Naive thymus-derived CD8-positive, alpha-beta T cell (primary cell): ENCODE results near the gene R3HDM2. TPM values are rescaled to one million over a fixed set of nuclear protein-coding genes. Genes with fewer than 3 reads are reported as not detected.
A peak's percentile ranks its signal among the peaks of the same experiment; 100 is the strongest.
"Not testable (repeated sequence)": the region's sequence is repeated elsewhere in the genome, so short reads cannot be mapped to it uniquely, and the experiment has no call there.

Experiments
- ATAC-seq, 2 donors: fragments of 150-1000 bp; cut with Tn5 transposase in 1 of 2; sonication (Bioruptor Pico), chemical (Tn5 transposase) in 1 of 2; 1 replicate in 1 of 2; 2 replicates in 1 of 2; pipeline ENCODE4 v1.10.0; 2021; ENCODE audit warnings: mild to moderate bottlenecking in 2 of 2, moderate library complexity in 2 of 2
- POLR2A ChIA-PET: fragments of 350-600 bp; sonication (Branson Sonifier 250); formaldehyde crosslinking; loops from one replicate; lab custom pipeline; 2021; ENCODE audit warnings: antibody characterized with exemption; lab: Charles Lee
- DNase-seq, 10 donors: peaks; one replicate each; pipeline versions ENCODE4 v3.0.0 to v3.0.0-alpha.2; 2020 to 2022
- H3K27ac Mint-ChIP-seq, 10 donors: one replicate each; pipeline ENCODE4 v1.8.0; 2020 to 2022; ENCODE audit warnings: mild to moderate bottlenecking in 10 of 10, mixed read lengths in 10 of 10, moderate library complexity in 4 of 10, inconsistent platforms in 1 of 10
- H3K27me3 Mint-ChIP-seq, 5 donors: one replicate each; pipeline ENCODE4 v1.8.0; 2021 to 2022; ENCODE audit warnings: mixed read lengths in 5 of 5
- H3K36me3 Mint-ChIP-seq, 3 donors: one replicate each; pipeline ENCODE4 v1.8.0; 2020 to 2022; ENCODE audit warnings: mixed read lengths in 3 of 3, mild to moderate bottlenecking in 2 of 3, inconsistent platforms in 1 of 3
- H3K4me1 Mint-ChIP-seq, 4 donors: one replicate each; pipeline ENCODE4 v1.8.0; 2021 to 2022; ENCODE audit warnings: mixed read lengths in 4 of 4
- H3K4me3 Mint-ChIP-seq, 10 donors: one replicate each; pipeline ENCODE4 v1.8.0; 2020 to 2022; ENCODE audit warnings: mild to moderate bottlenecking in 10 of 10, mixed read lengths in 10 of 10, moderate library complexity in 6 of 10, inconsistent platforms in 1 of 10
- H3K9me3 Mint-ChIP-seq, 9 donors: one replicate each; pipeline ENCODE4 v1.8.0; 2020 to 2022; ENCODE audit warnings: mixed read lengths in 9 of 9, mild to moderate bottlenecking in 3 of 9, inconsistent platforms in 1 of 9, moderate library complexity in 1 of 9
- polyA plus RNA-seq, 3 donors: library from polyadenylated mRNA; unstranded; fragments of 300-500 nt; fragmentation: Illumina TruSeq; gene quantifications; one replicate each; pipeline ENCODE4 v1.2.3, GENCODE V29; 2021
- total RNA-seq, 8 experiments: library from RNA in 2 of 8; stranded (reverse) in 2 of 8; gene quantifications; one replicate each; pipeline ENCODE4 v1.2.3 and lab custom pipeline; 2021 to 2026

R3HDM2 gene
- total and polyA plus RNA-seq, 5 experiments from 2014 or later: 5.4 to 115 (median 17.3) TPM

- no peaks in the 10 kb centered on the region for H3K9me3 Mint-ChIP-seq
- ATAC-seq: no peak
- peaks cover 0 to 4% (median 0%) of the 10 kb centered on the region in 3 donors for H3K36me3 Mint-ChIP-seq
- no peak for DNase-seq
- peak overlapping the region; percentile 91 to 99 (median 98) for H3K4me3 Mint-ChIP-seq
- peak overlapping the region; percentile 98 to 100 (median 100) for H3K27ac Mint-ChIP-seq
- POLR2A ChIA-PET: interaction anchor here (0.8 to 1.4 kb wide), 3 partner anchors 24 to 46 kb away, joined by 3 to 5 read pairs (median 3); partner anchors contain the start of gene INHBE
- H3K27me3 Mint-ChIP-seq: no peaks in the 10 kb centered on the region
- peaks cover 17 to 46% (median 44%) of the 10 kb centered on the region in 4 donors for H3K4me1 Mint-ChIP-seq
These were observed 878 bp upstream of the R3HDM2 start for GRCh38 chr12:57431654-57432188.

DNA sequence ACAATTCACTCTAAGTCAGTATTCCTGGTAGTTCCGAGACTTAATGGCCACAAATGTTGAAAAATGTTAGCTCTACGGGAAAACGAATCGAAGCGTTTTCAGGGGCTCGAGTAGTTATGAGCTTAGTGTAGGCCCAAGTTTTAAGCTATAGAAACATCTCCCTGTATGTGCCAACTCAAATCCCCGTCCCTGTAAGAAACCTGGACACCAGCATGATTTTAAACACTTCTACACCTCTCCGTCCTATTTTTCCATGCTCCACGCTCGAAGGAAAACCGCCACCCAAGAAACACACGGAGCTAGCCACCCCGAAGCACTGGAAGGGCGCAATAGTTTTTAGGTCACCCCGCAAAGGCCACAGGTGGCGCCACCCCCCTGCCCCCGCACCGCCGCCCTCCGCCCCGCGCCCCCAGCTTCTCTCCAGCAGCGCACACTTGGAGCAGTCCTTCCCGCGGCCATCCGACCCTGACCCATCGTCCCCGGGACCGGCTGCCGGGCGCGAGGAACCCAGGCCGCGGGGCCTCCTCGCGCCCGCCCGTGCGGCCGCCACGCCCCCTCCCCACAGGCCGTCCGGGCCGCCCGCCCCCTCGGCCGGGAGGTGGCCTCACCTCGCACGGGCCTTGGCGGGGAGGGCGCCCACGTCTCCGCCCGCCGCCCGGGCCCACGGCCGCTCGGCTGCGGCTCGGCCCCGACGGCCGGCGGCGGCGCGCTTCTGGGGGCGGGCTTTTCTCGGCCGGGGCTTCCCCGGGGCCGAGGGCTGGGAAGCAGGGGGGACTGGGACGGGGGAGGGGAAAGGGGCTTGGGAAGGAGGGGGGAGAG, 522 bp downstream of the R3HDM2 start:
- H3K4me1 Mint-ChIP-seq: peaks cover 21 to 51% (median 44%) of the 10 kb centered on the region in 4 donors
- POLR2A ChIA-PET: interaction anchor here (0.7 to 1.2 kb wide), 8 partner anchors 11 to 312 kb away, joined by 3 to 10 read pairs (median 4); partner anchors contain the start of genes GLI1, INHBE and SHMT2

GRCh38 chr12:57429473-57430111, 1.3 kb downstream of the R3HDM2 start:
- peaks cover 19 to 47% (median 41%) of the 10 kb centered on the region in 4 donors for H3K4me1 Mint-ChIP-seq
- no peaks in the 10 kb centered on the region for H3K27me3 Mint-ChIP-seq
- H3K4me3 Mint-ChIP-seq: peak overlapping the region; percentile 95 to 100 (median 98)
- peak overlapping the region; percentile 99 to 100 (median 100) for H3K27ac Mint-ChIP-seq
- H3K9me3 Mint-ChIP-seq: no peaks in the 10 kb centered on the region
- POLR2A ChIA-PET: interaction anchor here (0.7 to 1.2 kb wide), 8 partner anchors 10 to 312 kb away, joined by 3 to 10 read pairs (median 4); partner anchors contain the start of genes GLI1, INHBE and SHMT2
- ATAC-seq (no peak), DNase-seq (no peak)
- peaks cover 0 to 11% (median 0%) of the 10 kb centered on the region in 3 donors for H3K36me3 Mint-ChIP-seq

More for the DNA sequence above, 522 bp downstream of the R3HDM2 start:
- ATAC-seq: peak; percentile 59 to 70
- no peaks in the 10 kb centered on the region for H3K27me3 Mint-ChIP-seq
- peak overlapping the region; percentile 95 to 100 (median 98) for H3K4me3 Mint-ChIP-seq
- H3K9me3 Mint-ChIP-seq: no peaks in the 10 kb centered on the region
- peaks cover 0 to 11% (median 0%) of the 10 kb centered on the region in 3 donors for H3K36me3 Mint-ChIP-seq
- H3K27ac Mint-ChIP-seq: peak overlapping the region; percentile 99 to 100 (median 100)
- DNase-seq: peak in 8 of 10 donors; percentile 15 to 75 (median 50)

DNA sequence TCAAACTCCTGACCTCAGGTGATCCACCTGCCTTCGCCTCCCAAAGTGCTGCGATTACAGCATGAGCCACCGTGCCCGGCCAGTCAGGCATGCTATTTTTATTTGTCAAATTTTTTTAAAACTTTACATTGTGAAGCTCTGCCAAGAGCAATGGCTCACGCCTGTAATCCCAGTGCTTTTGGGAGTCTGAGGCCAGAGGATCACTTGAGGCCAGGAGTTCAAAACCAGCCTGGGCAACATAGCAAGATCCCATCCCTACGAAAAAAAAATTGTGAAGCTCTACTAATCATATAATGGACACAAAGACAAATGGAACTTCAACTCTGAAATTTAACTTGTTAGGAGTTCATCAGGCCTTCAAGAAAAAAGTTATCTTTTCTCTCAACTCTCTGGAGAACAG, 1.9 kb downstream of the R3HDM2 start:
- POLR2A ChIA-PET: no interaction called here
- DNase-seq: no peak
- H3K9me3 Mint-ChIP-seq: no peaks in the 10 kb centered on the region

DNA sequence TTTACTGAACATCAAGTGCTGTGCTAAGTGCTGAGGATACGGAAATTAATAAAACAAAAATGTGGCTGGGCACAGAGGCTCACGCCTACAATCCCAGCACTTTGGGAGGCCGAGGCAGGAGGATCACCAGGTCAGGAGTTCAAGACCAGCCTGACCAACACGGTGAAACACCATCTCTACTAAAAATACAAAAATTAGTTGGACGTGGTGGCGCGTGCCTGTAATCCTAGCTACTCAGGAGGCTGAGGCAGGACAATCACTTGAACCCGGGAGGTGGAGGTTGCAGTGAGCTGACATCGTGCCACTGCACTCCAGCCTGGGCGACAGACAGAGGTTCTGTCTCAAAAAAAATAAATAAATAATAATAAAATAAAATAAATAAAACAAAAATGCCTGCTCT, 3.9 kb downstream of the R3HDM2 start:
- peak overlapping the region in 7 of 10 donors; percentile 2 to 60 (median 43) for H3K27ac Mint-ChIP-seq
- H3K4me3 Mint-ChIP-seq, DNase-seq, H3K27me3 Mint-ChIP-seq, H3K9me3 Mint-ChIP-seq, ATAC-seq: not testable (repeated sequence)
- peaks cover 0 to 31% (median 3%) of the 10 kb centered on the region in 3 donors for H3K36me3 Mint-ChIP-seq
- H3K4me1 Mint-ChIP-seq: peaks cover 23 to 60% (median 46%) of the 10 kb centered on the region in 4 donors
- POLR2A ChIA-PET: interaction anchor here (0.8 kb wide), 1 partner anchor 8 kb away, joined by 4 read pairs; no protein-coding TSS in a partner anchor

More for the DNA sequence above, 1.9 kb downstream of the R3HDM2 start:
- Mint-ChIP-seq H3K4me1 (peaks cover 19 to 52% (median 45%) of the 10 kb centered on the region in 4 donors), H3K27ac (peak overlapping the region; percentile 91 to 100 (median 100)), H3K27me3 (no peaks in the 10 kb centered on the region), H3K36me3 (peaks cover 0 to 16% (median 0%) of the 10 kb centered on the region in 3 donors), H3K4me3 (peak overlapping the region; percentile 58 to 99 (median 97))
- ATAC-seq: no peak

DNA sequence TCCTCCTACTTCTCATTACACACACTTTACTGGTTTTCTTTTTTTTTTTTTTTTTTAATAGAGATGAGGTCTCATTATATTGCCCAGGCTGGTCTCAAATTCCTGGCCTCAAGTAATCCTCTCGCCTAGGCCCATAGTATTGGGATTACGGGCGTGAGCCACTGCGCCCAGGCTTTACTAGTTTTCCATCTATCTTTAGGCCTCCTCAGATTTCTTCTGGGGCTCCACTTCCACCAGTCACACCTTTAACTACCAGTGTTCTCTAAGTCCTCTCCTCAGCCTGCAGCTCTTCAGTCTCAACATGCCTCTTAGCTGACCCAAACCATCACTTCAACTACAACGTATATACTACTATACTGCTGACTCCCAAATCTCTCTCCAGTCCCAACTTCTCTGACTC, 10.4 kb downstream of the R3HDM2 start:
- peaks cover 25 to 60% (median 44%) of the 10 kb centered on the region in 4 donors for H3K4me1 Mint-ChIP-seq
- H3K9me3 Mint-ChIP-seq: no peaks in the 10 kb centered on the region
- no peaks in the 10 kb centered on the region for H3K27me3 Mint-ChIP-seq
- DNase-seq (no peak), ATAC-seq (no peak)
- peak overlapping the region in 6 of 10 donors; percentile 1 to 71 (median 20) for H3K27ac Mint-ChIP-seq
- H3K4me3 Mint-ChIP-seq: no peak overlapping the region
- H3K36me3 Mint-ChIP-seq: peaks cover 0 to 51% (median 7%) of the 10 kb centered on the region in 3 donors
- POLR2A ChIA-PET: interaction anchor here (0.7 kb wide), 1 partner anchor 361 kb away, joined by 5 read pairs; no protein-coding TSS in a partner anchor

DNA sequence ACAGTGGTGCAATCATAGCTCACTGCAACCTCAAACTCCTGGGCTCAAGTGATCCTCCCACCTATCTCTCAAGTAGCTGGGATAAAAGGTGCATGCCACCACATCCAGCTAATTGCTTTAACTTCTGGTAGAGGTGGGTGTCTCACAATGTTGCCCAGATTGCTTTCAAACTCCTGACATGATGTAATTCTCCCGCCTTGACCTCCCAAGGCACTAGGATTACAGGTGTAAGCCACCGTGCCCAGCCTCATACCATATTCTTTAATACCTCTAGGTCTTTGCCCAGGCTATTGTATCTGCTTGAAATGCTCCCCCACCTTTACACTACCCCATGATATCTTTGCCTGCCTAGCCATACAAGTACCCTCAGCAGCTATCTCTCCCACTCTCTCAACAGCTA, 11.3 kb downstream of the R3HDM2 start:
- no peak for DNase-seq
- H3K36me3 Mint-ChIP-seq: peaks cover 0 to 54% (median 7%) of the 10 kb centered on the region in 3 donors
- H3K27ac Mint-ChIP-seq: peak overlapping the region in 3 of 10 donors; percentile 3 to 89 (median 42)
- H3K9me3 Mint-ChIP-seq: no peaks in the 10 kb centered on the region
- POLR2A ChIA-PET: interaction anchor here (0.6 to 1.2 kb wide), 2 partner anchors 11 to 148 kb away, joined by 3 to 4 read pairs; no protein-coding TSS in a partner anchor
- peaks cover 28 to 64% (median 49%) of the 10 kb centered on the region in 4 donors for H3K4me1 Mint-ChIP-seq
- H3K27me3 Mint-ChIP-seq: no peaks in the 10 kb centered on the region
- ATAC-seq: no peak
- H3K4me3 Mint-ChIP-seq: no peak overlapping the region

DNA sequence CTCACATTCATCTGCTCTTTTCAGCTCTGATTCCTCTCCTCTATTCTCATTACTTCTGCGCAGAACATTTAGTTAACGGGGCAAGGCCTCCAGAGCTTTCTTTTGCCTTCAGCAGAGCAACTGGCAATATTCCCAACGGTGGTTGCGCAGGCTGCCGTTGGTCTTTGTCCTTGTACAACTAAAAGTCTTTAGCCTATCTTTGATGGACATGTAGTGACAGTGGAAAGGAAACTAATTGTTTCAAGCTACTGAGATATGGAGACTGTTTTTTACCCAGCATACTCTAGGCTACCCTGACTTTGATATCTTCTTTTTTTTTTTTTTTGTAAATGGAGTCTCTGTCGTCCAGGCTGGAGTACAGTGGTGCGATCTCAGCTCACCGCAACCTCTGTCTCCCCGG, 12.6 kb downstream of the R3HDM2 start:
- POLR2A ChIA-PET: interaction anchor here (1.1 kb wide), 1 partner anchor 9 kb away, joined by 4 read pairs; no protein-coding TSS in a partner anchor
- Mint-ChIP-seq H3K4me1 (peaks cover 26 to 60% (median 46%) of the 10 kb centered on the region in 4 donors), H3K27ac (peak overlapping the region in 2 of 10 donors; percentile 29 to 42)

GRCh38 chr12:57416039-57416996, 14.5 kb downstream of the R3HDM2 start:
- Mint-ChIP-seq H3K4me3 (no peak overlapping the region), H3K36me3 (peaks cover 0 to 49% (median 5%) of the 10 kb centered on the region in 3 donors), H3K27me3 (no peaks in the 10 kb centered on the region), H3K9me3 (no peaks in the 10 kb centered on the region), H3K4me1 (peaks cover 25 to 62% (median 52%) of the 10 kb centered on the region in 4 donors), H3K27ac (peak overlapping the region in 4 of 10 donors; percentile 13 to 77 (median 40))
- DNase-seq: no peak
- POLR2A ChIA-PET: interaction anchor here (0.6 kb wide), 1 partner anchor 125 kb away, joined by 3 read pairs; no protein-coding TSS in a partner anchor
- no peak for ATAC-seq

More for the DNA sequence above, 12.6 kb downstream of the R3HDM2 start:
- H3K9me3 Mint-ChIP-seq: no peaks in the 10 kb centered on the region
- DNase-seq (no peak), ATAC-seq (no peak)
- H3K36me3 Mint-ChIP-seq: peaks cover 0 to 48% (median 7%) of the 10 kb centered on the region in 3 donors
- peak overlapping the region in 1 of 10 donors; percentile 6 for H3K4me3 Mint-ChIP-seq
- no peaks in the 10 kb centered on the region for H3K27me3 Mint-ChIP-seq

DNA sequence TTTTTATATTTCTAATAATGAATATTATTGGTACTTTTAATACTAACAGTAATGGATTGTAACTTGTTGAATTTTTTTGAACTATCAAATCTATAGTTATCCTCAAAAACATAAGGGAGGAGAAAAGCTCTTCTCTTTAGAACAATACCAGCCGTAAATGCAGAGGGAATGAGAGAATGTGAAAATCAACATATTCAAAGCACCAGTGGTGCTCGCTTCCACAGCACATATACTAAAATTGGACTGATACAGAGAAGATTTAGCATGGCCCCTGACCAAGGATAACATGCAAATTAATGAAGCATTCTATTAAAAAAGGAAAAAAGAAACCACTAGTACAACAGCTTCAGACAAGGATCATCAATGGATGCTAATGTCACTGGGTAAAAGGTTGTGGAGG, 15.8 kb downstream of the R3HDM2 start:
- H3K4me1 Mint-ChIP-seq: peaks cover 19 to 63% (median 52%) of the 10 kb centered on the region in 4 donors
- H3K36me3 Mint-ChIP-seq: peaks cover 0 to 45% (median 3%) of the 10 kb centered on the region in 3 donors
- H3K4me3 Mint-ChIP-seq: no peak overlapping the region
- DNase-seq (no peak), ATAC-seq (no peak)
- H3K27ac Mint-ChIP-seq: peak overlapping the region in 2 of 10 donors; percentile 60 to 66
- POLR2A ChIA-PET: interaction anchor here (0.7 kb wide), 1 partner anchor 47 kb away, joined by 3 read pairs; no protein-coding TSS in a partner anchor
- no peaks in the 10 kb centered on the region for H3K27me3 Mint-ChIP-seq
- H3K9me3 Mint-ChIP-seq: no peaks in the 10 kb centered on the region

DNA sequence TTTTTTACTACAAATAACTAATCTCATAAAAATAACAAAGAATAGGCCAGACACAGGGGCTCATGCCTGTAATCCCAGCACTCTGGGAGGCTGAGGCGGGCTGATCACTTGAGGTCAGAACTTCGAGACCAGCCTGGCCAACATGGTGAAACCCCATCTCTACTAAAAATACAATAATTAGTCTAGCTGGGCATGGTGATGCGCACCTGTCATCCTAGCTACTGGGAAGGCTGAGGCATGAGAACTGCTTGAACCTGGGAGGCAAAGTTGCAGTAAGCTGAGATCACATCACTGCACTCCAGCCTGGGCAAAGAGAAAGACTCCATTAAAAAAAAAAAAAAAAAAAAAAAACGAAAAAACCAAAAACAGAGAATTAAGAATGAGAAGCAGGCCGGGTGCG, 16.7 kb downstream of the R3HDM2 start:
- not testable (repeated sequence) for DNase-seq, H3K9me3 Mint-ChIP-seq, ATAC-seq, H3K4me3 Mint-ChIP-seq, H3K27me3 Mint-ChIP-seq, H3K27ac Mint-ChIP-seq
- peaks cover 13 to 55% (median 46%) of the 10 kb centered on the region in 4 donors for H3K4me1 Mint-ChIP-seq
- POLR2A ChIA-PET: interaction anchor here (0.6 to 0.7 kb wide), 3 partner anchors 48 to 120 kb away, joined by 3 to 5 read pairs (median 4); no protein-coding TSS in a partner anchor
- peaks cover 0 to 39% (median 2%) of the 10 kb centered on the region in 3 donors for H3K36me3 Mint-ChIP-seq
